ENCODE data around the gene ASF1B.

- TF ChIP-seq CTCF (conservative IDR thresholded peaks at IDR 0.05) = no peak
- TF ChIP-seq EZH2 (IDR thresholded peaks at IDR 0.05; ENCODE audit: low read depth) = no peak
Measured at GRCh38 chr19:14158276-14159023, 22.1 kb upstream of the ASF1B start.
